T-helper 2 cell treated with Interferon-gamma antibody and Interleukin-4, amounts not matched to agents 100 ng/mL and 5 ng/mL, for 36 hours (primary cell): ENCODE measurements around the gene MPV17. TPM values are rescaled to one million over a fixed set of nuclear protein-coding genes. Genes with fewer than 3 reads are reported as not detected.
"Not testable (repeated sequence)": the region's sequence is repeated elsewhere in the genome, so short reads cannot be mapped to it uniquely, and the experiment has no call there.

Experiments
- intact Hi-C: fragments of 100-400 bp; cut with micrococcal nuclease; formaldehyde crosslinking; loops from one replicate; pipeline ENCODE4 v1.15.1; 2023
- total RNA-seq: library from RNA; stranded (reverse); gene quantifications from 2 replicates; pipeline ENCODE4 v1.2.3, GENCODE V29; 2022

MPV17 gene
- total RNA-seq, 1 donor from 2014 or later = 80.0 TPM

DNA sequence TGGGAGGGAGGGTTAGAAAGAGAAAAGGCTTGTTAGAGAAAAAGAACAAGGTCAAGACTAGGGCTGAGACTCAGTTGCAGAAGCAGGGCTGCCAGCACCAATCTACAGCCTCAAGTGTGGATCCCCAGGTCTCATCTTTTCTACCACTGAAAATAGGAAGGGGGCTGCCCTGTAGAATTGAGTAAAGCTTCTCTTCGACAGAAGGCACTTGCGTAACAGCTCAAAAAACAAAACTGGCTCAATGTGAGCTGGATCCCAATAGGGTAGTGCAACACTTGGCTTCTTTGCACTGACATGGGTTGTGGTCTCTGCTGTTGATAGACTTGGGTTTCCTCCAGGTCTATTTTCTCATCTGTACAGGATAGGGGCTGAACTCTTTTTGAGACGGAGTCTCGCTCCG lies 1.8 kb upstream of the MPV17 start:
- intact Hi-C loops = no loop called here

DNA sequence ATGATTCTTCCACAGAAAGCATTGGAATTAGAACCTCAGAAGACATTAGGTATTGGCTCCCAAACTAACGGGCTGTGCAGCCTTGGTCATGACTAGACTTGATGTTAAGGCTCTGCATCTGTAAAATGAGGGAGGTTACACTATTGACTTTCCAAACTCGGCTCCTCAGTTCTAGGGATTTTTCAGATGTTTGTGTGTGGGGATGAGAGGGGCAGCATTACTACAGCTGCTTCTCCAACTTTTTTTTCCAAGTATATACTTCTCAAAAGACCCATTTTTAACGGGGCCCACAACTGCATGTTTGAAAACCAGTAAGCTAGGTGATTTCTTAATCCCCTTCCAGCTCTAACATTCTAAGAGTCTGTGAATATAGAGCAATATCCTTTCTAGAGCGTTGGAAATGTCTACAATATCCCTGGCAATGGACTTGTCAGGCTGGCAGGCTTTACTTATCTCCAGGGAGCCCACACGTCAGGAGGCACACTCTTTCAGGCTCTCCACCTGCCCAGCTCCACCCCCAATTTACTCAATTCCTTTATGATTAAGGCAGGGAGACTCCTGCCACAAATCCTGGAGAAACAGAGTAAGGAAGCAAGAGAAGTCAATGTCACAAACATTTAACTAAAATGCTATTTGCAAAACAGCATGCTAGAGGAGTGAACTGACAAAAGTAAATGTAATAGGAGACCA lies 844 bp upstream of the MPV17 start:
- intact Hi-C loops = loop anchor here (1.0 kb wide), 2 partner anchors 33 to 47 kb away; partner anchors contain the start of genes EIF2B4, GTF3C2 and SNX17

DNA sequence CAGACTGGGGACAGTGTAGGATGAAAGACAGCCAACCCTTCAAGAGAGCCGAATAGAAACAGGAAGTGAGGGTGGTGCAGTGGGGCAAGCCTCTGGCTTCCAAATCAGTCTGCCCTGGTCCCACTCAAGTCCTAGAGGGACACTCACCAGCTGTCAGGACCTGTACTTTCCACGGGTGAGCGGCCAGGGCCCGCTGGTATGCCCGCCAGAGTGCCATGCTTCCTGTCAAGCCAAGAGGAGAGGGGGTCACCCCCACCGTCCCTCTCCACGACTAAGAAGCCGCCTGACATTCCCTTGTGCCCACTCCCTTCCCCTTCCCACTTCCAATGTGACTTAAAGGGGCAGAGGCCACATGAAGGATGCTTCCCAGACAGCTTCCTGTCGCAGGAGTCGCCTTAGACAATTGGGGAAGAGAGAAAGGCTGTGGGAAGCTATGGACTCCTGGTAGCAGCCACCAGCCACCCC lies 564 bp downstream of the MPV17 start:
- intact Hi-C loops = no loop called here

DNA sequence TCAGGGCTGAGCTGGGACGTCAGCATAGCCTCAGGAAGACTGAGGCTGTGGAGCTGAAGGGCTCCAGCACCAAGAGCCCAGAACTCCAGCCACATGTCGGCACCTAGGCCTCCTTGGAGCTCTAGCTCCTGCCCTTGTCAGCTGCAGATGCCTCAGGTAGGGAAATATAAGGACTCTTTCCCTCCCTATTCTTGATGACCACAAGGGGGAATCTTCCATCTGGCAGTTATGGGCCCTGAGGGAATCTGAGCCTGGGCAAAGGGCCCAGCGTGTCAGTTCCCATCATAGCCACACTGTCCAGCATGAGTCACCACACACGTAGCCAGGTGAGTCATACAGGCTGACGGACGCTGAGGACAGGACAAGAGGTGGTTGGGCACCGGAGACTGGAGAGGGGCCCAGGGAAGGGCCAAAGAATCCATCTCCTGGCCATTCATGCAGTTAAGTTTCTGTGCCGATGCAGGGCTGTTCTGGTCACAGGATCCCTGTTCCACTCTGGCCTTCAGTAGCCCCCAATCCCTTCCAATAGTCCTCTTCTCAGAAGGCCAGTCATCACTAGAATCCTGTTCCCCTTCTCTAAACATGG lies 1.8 kb downstream of the MPV17 start:
- intact Hi-C loops = no loop called here

DNA sequence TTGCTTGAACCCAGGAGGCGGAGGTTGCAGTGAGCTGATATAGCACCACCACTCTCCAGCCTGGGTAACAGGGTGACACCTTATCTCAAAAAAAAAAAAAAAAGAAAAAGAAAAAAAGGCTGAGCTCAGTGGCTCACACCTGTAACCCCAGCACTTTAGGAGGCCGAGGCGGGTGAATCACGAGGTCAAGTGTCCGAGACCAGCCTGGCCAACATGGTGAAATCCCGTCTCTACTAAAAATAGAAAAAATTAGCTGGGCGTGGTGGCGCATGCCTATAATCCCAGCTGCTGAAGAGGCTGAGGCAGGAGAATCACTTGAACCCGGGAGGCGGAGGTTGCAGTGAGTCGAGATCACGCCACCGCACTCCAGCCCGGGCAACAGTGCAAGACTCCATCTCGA lies 3.1 kb downstream of the MPV17 start:
- intact Hi-C loops = not testable (repeated sequence)

DNA sequence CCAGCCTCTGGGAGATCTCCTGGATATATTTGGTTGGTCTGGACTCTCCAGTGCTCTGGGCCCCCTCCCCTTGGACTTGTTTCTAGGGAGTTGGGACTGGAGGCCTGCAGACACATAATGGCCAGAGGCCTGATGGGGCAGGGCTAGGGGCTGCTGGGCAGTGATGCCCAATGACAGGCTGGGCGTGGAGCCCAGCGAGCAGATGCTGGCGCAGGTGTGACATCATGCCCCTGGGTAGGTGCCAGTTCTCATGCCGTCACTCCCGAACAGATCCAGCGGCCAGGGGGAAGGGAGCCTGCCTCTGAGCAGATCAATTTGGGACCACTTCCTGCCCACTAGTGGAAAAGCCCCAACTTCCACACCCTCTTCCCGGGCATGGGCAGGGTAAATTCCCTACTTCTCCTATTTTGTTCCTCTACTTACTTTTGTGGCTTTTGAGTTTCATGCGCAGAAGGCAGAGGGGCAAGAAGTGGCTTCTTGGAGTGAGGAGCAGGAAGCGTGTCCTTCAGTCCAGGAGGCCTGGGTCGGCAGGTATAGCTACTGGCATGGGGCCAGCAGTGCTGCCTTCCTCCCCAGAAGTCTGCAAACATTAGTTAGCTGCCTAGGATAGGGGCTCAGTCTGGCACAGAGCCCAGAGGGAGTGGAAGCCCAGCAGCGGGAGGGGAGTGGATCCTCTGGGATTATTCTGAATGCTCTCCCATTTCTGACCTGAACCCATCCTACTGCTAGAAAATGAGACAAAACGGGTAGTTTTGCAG lies 6.1 kb downstream of the MPV17 start:
- intact Hi-C loops = no loop called here

DNA sequence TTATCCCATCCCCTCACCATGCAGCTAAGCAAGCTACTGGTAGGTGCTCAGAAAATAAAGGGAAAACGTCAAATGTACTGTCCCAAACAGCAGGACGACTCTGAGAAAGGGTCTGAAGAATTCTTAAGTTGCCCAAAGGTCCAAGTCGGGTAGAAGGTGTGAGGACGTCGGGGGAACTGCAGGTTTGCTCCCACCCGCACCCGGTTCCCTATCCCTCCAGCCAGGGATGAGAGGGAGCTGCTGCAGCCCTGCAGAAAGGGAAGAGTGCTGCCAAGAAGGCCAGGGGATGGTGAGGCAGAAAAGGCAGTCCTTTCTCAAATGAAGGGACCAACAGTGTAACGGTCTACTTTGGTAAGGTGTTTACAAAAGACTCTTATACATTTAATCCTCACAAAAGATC lies 7.8 kb downstream of the MPV17 start:
- intact Hi-C loops = no loop called here

DNA sequence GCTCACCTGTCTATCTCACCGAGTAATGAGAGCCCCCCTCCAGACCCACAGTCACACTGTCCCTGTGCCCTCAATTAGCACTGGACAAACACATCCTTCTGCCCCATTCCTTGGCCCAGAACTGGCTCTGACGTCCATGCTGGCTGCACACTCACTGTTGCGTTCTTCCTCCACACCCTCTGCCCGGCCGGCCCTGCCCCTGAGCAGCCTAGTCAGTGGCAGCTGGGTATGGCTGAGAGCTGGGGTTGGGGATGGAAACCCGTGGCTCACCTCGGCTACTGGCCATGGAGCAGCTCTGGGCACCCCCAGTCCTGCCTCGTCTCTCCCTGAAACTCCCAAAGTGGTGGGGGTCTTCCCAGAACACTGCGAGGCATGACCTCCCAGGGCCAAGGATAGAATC lies 8.2 kb downstream of the MPV17 start:
- intact Hi-C loops = no loop called here

DNA sequence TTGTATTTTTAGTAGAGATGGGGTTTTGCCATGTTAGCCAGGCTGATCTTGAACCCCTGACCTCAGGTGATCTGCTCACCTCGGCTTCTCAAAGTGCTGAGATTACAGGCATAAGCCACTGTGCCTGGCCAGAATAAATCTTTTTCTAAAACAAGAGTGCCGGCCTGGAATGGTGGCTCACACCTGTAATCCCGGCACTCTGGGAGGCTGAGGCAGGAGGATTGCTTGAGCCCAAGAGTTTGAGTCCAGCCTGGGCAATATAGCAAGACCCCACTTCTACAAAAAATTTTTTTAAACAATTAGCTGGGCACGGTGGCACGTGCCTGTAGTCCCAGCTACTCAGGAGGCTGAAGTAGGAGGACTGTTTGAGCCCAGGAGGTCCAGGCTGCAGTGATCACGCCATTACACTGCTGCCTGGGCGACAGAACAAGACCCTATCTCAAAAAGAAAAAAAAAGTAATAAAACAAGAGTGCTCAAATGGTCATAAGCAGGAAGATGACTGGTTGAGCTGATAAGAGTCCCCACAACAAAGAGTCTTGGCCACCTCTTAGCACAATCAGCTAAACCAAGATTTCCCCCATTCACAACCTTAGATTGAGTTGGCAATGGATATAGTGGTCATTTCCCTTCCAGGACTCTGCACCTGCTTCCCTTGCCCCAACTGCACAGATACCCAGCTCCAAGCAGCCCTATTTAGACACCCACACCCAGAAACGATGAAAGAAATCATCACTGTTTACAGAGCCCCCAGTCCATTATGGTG lies 8.8 kb downstream of the MPV17 start:
- intact Hi-C loops = no loop called here

DNA sequence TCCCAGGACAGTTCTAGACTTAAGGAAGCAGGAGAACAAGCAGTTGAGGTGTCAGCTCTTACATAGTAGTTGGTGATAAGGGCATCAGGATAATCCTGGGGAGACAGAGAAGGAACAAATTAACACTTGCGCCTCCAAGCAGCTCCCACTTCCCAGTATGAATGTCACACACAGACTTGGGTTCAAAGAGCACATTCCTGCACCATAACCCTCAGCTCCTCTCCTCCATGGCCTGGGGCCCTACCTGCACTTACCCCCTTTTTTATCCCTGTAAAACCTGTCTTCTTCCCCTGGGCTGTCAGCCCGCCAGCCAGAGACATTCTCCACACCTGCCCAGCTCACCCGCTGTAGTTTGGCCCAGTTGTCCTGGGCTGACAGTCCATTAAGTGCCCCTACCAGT lies 10.7 kb downstream of the MPV17 start:
- intact Hi-C loops = no loop called here

DNA sequence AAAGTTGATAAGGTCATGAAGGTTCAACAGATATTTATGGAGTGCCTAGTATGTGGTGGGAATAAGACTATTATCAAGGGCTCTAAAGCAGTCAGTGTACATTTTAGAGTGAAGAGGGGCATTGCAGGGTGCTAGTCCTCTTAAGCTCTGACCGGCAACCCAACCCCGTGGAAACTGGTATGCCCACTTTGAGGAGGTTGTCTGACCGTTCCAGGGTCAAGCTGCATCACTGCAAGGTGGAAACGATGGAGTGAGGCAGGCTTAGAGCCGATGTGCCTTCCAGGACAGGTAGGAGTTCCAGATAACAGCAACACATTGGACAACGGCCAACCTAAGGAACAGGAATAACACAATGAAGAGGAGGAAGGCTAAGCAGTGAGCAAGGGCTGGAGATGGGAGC lies 13.2 kb downstream of the MPV17 start:
- intact Hi-C loops = loop anchor here (10.0 kb wide), 1 partner anchor 465 kb away; the partner anchor contains the start of gene DPYSL5

DNA sequence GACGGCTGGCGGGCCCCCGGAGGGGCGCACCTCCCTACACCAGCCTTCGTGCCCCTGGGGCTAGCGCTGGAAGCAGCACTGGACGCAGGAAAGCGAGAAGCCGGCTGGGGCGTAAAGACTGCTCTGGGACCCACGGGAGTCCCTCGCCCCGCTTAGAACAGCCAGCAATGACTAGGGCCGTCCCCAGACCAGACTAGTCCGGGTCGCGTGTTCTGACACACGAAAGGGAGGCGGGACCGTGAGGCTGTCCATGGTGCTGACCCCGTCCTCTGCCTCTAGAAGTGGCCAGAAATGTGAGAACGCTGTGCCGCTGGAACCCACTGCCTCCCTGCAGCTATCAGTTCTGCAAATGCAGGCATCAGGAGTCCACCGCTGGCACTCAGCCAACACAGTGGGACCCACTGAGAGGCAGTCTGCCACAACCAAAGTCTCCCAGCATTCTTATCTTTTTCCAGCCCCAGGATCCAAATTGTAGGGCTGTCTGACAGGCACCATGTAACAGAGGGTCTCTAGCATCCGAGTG lies 14.5 kb downstream of the MPV17 start, which contains the start of gene UCN:
Gene UCN (minus strand): TSS at position 87 of the 523 bp plus-strand sequence. CDS start 550 bp downstream, outside the sequence.
- intact Hi-C loops = loop anchor here (10.0 kb wide), 1 partner anchor 464 kb away; the partner anchor contains the start of gene DPYSL5

DNA sequence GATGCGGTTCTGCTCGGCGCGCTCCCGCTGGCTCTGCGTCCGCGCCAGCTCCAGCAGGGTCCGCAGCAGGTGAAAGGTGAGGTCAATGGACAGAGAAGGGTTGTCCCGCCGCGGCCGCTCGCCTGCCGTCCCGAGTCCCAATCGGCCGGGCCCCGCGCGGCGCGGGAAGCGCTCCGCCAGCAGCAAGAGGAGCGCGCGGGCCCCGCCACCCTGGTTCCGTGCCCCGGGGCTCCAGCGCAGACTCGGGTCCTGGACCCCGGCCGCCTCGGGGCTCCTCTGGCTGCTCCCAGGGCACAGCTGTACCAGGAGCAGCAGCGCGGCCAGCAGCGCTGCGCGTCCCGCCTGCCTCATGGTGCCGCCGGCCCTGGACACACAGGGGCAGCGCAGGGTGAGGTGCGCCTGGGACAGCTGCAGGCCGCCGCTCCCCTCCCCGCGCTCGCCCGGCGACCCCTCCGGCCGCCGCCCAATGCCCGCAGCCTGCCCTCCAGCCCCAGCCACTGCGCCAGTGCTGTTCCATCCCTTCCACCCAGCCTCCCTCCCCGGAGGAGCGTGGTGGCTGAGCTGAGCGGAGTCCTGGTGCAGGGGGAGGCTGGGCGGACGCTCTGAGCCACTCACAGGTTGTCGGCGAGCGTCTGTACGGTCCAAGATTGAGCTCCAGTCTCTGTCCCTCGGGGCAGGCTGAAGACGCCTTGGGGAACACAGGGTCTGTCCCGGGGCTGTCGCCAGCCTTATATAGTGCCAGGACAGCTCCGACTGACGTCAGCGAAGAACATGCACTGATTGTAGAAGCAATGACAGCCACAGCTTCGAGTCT lies 15.1 kb downstream of the MPV17 start:
- intact Hi-C loops = loop anchor here (10.0 kb wide), 1 partner anchor 463 kb away; the partner anchor contains the start of gene DPYSL5

DNA sequence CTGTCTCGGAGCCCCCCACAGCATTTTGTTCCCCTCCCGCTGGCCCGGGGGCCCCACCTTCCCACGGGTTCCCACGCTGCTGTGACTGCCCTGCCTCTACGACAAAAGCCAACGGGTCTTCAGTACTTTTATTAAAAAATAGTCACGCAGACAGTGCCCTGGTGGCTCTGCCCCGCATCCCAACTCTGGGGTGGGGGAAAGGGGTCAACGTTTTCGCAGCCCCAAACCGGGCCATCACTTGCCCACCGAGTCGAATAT lies 15.7 kb downstream of the MPV17 start:
- intact Hi-C loops = loop anchor here (10.0 kb wide), 1 partner anchor 462 kb away; the partner anchor contains the start of gene DPYSL5

DNA sequence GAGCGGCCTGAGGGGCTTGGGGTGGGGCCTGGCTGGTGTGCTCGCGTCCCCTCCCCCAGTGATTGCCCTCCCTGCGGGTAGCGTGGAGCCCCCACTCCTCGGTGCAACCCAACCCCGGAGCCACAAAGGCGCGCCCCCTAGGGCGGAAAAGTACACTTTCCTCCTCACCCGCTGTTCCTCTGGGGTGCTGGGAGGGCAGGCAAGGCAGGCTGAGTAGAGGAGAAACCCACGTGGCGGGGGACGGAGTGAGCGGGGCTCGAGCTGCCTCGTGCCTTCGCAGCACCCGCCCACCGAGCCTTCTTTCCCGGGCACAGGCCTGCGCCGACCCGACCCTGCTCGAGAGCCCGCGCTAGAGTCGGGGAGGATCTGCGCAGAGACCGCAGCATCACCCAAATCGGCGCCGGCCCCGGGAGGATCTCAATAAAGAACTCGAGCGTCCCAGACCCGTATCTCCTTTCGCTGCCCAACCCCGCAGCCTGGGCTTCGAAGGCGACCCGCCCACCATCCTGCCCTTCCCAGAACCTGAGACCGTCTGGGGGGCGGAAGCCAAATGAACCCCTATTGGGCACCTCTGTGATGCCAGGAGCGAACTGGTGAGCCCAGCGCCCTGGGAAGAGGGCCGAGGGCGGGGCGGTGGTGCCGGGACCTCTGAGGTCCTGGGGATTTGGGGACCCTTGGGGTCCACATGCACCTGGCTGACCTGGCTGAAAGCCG lies 16.2 kb downstream of the MPV17 start:
- intact Hi-C loops = loop anchor here (10.0 kb wide), 1 partner anchor 462 kb away; the partner anchor contains the start of gene DPYSL5

DNA sequence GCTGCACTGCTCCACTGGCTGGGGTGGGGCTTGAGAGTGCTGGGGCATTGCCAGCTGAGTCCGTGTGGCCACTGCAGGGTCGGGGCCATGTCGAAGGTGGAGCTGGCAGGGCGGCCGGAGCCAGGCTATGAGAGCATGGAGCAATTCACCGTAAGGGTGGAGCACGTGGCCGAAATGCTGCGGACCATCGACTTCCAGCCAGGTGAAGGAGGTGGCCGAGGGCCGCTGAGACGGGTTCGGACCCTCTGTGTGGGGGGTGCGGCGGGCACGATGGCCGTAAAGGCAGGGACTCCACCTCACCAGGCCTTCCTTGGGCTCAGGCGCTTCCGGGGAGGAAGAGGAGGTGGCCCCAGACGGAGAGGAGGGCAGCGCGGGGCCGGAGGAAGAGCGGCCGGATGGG lies 16.8 kb downstream of the MPV17 start:
- intact Hi-C loops = loop anchor here (10.0 kb wide), 1 partner anchor 461 kb away; the partner anchor contains the start of gene DPYSL5

DNA sequence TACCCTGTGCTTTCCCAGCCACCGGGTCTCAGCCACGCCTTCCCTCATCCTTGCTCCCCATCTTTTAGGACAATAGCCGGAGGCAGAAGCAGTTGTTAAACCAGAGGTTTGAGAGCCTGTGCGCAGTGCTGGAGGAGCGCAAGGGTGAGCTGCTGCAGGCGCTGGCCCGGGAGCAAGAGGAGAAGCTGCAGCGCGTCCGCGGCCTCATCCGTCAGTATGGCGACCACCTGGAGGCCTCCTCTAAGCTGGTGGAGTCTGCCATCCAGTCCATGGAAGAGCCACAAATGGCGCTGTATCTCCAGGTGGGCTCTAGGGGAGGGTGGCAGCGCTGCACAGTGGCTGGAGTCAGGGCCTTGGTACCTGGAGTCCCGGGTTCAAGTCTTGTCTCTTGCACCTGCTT lies 17.4 kb downstream of the MPV17 start:
- intact Hi-C loops = loop anchor here (10.0 kb wide), 1 partner anchor 461 kb away; the partner anchor contains the start of gene DPYSL5

DNA sequence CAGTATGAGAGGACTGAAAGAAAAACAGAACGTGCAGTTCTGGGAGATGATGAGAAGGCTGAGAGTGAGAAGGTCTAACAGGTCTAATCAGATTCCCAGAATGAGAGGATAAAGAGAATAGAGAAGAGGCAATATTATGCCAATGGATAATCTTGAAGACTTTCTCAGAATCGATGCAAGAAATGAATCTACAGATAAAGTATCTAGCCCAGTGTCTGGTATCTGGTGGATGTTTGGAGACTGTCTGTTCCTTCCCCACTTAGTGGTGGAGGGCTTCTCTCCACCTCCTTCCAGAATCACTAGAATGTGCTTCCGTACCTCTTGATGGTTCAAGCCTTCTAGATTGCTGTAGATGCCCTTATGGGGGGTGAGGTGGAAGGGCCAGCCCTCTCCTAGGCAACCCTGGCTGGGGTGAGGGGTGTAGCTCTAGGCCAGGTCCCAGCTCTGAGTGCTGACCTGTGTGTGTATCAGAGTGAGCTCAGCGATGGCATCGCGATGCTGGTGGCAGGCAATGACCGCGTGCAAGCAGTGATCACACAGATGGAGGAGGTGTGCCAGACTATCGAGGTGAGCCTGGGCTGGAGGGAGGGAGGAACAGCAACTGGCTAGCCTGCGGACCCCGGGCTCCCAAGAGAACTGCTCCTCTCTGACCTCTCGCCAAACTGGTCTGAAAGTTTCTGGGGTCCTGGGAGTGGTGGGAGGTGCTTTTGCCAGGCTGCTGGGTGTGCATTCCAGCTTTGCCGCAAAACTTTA lies 18.2 kb downstream of the MPV17 start:
- intact Hi-C loops = loop anchor here (10.0 kb wide), 1 partner anchor 460 kb away; the partner anchor contains the start of gene DPYSL5
